Activated naive CD8-positive, alpha-beta T cell treated with anti-CD3 and anti-CD28 coated beads for 36 hours (primary cell): ENCODE measurements around the gene NFIA. TPM values are rescaled to one million over a fixed set of nuclear protein-coding genes. Genes with fewer than 3 reads are reported as not detected.
"Not testable (repeated sequence)": the region's sequence is repeated elsewhere in the genome, so short reads cannot be mapped to it uniquely, and the experiment has no call there.

Experiments used
- DNase-seq: peaks from one replicate; pipeline ENCODE4 v3.0.0; 2021
- H3K27ac Mint-ChIP-seq: one replicate; pipeline ENCODE4 v1.8.0; 2022; ENCODE audit warnings: mild to moderate bottlenecking, moderate library complexity, mixed read lengths
- H3K27me3 Mint-ChIP-seq: one replicate; pipeline ENCODE4 v1.8.0; 2022; ENCODE audit warnings: mild to moderate bottlenecking, mixed read lengths
- H3K36me3 Mint-ChIP-seq: one replicate; pipeline ENCODE4 v1.8.0; 2021; ENCODE audit warnings: mild to moderate bottlenecking, mixed read lengths
- H3K4me1 Mint-ChIP-seq: one replicate; pipeline ENCODE4 v1.8.0; 2021; ENCODE audit warnings: mixed read lengths
- H3K4me3 Mint-ChIP-seq: one replicate; pipeline ENCODE4 v1.8.0; 2022; ENCODE audit warnings: mild to moderate bottlenecking, moderate library complexity, mixed read lengths
- H3K9me3 Mint-ChIP-seq: one replicate; pipeline ENCODE4 v1.8.0; 2022; ENCODE audit warnings: mixed read lengths
- total RNA-seq, 2 experiments: library from RNA; stranded (reverse); gene quantifications; one replicate each; pipeline ENCODE4 v1.2.3, GENCODE V29; 2021

Gene NFIA
- total RNA-seq, 2 experiments from 2014 or later: 1.3 to 1.7 TPM

DNA sequence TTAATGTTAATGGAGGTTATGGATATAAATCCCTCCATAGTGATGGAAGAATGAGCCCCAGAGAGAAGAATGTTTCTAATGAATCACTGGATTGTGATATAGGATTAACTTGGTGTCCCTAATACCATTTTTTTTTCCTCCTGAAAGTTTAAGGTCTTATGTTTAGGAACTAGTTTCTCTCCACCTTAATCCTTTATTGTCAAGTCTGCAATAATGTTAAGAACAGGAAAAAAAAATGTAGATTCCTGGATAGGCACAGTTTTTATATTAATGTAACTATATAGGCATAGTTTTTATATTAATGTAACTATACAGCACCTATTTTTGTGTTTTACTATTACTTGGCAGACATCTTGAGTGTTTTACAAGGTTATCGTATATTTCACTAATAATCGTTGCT, 34.9 kb downstream of the NFIA start:
- DNase-seq: no peak
- Mint-ChIP-seq H3K27ac (no peak overlapping the region), H3K4me3 (no peak overlapping the region), H3K4me1 (no peaks in the 10 kb centered on the region), H3K9me3 (no peaks in the 10 kb centered on the region), H3K27me3 (peaks cover 4% of the 10 kb centered on the region), H3K36me3 (peaks cover 5% of the 10 kb centered on the region)

- H3K9me3 Mint-ChIP-seq: no peaks in the 10 kb centered on the region
- no peak overlapping the region for H3K4me3 Mint-ChIP-seq
- no peak for DNase-seq
- peaks cover 1% of the 10 kb centered on the region for H3K36me3 Mint-ChIP-seq
- H3K4me1 Mint-ChIP-seq: peaks cover 1% of the 10 kb centered on the region
- H3K27ac Mint-ChIP-seq: no peak overlapping the region
- peaks cover 4% of the 10 kb centered on the region for H3K27me3 Mint-ChIP-seq
Measured at GRCh38 chr1:61119085-61119484, 36.7 kb downstream of the NFIA start.

GRCh38 chr1:61120246-61120840, 38.0 kb downstream of the NFIA start:
- H3K4me1 Mint-ChIP-seq: peaks cover 3% of the 10 kb centered on the region
- DNase-seq: no peak
- peaks cover 4% of the 10 kb centered on the region for H3K27me3 Mint-ChIP-seq
- H3K36me3 Mint-ChIP-seq: peaks cover 1% of the 10 kb centered on the region
- H3K4me3 Mint-ChIP-seq: no peak overlapping the region
- H3K27ac Mint-ChIP-seq: no peak overlapping the region
- H3K9me3 Mint-ChIP-seq: no peaks in the 10 kb centered on the region

DNA sequence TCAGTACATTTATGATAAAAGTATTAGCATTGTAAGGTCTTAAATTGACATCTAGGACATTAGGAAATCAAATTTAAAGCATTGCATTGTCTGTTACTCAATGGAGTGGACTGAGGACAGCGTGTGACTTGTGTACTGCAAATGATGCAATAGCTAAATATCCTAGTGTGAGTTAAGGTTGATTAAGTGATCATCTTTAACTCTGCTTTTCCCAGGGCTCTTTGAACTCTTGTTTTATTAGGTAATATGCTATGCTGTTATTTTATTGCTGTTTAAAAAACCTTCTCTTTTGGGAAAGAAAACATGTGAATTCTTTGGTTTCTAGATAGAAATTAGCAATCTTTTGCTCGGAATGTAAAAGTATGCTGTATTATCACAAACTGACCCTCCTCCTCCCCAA, 38.6 kb downstream of the NFIA start:
- H3K4me1 Mint-ChIP-seq: peaks cover 3% of the 10 kb centered on the region
- H3K36me3 Mint-ChIP-seq: no peaks in the 10 kb centered on the region
- no peak for DNase-seq
- no peak overlapping the region for H3K4me3 Mint-ChIP-seq
- H3K27ac Mint-ChIP-seq: no peak overlapping the region
- peaks cover 4% of the 10 kb centered on the region for H3K27me3 Mint-ChIP-seq
- H3K9me3 Mint-ChIP-seq: no peaks in the 10 kb centered on the region

- Mint-ChIP-seq H3K27me3 (peaks cover 4% of the 10 kb centered on the region), H3K4me1 (peaks cover 3% of the 10 kb centered on the region), H3K4me3 (no peak overlapping the region), H3K9me3 (no peaks in the 10 kb centered on the region), H3K36me3 (no peaks in the 10 kb centered on the region), H3K27ac (no peak overlapping the region)
- no peak for DNase-seq
Measured at GRCh38 chr1:61121631-61122030, 39.3 kb downstream of the NFIA start.

GRCh38 chr1:61122389-61122788, 40.0 kb downstream of the NFIA start:
- Mint-ChIP-seq H3K27ac (no peak overlapping the region), H3K4me1 (peaks cover 3% of the 10 kb centered on the region), H3K27me3 (peaks cover 4% of the 10 kb centered on the region), H3K4me3 (no peak overlapping the region), H3K9me3 (no peaks in the 10 kb centered on the region), H3K36me3 (no peaks in the 10 kb centered on the region)
- DNase-seq: no peak

DNA sequence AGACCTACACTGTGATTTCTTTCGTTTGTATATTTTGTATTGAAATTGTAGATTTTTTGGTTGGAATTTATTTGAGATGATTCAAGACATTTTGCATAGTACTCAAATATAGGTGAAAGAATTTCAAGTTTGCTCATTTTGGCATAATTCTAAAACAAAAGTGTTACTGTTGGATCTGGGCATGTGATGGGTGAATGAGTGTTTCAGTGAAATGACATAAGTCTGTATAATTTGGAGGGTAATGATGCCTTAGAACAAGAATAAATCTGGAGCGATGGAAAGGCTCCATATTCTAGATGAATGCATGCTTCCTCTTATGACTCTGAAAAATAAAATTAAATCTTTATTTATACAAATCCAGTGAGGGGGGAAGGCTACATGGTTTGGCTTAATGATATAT, 41.0 kb downstream of the NFIA start:
- H3K9me3 Mint-ChIP-seq: no peaks in the 10 kb centered on the region
- no peaks in the 10 kb centered on the region for H3K36me3 Mint-ChIP-seq
- H3K27ac Mint-ChIP-seq: no peak overlapping the region
- DNase-seq: no peak
- H3K4me1 Mint-ChIP-seq: peaks cover 3% of the 10 kb centered on the region
- H3K4me3 Mint-ChIP-seq: no peak overlapping the region
- H3K27me3 Mint-ChIP-seq: peaks cover 4% of the 10 kb centered on the region

DNA sequence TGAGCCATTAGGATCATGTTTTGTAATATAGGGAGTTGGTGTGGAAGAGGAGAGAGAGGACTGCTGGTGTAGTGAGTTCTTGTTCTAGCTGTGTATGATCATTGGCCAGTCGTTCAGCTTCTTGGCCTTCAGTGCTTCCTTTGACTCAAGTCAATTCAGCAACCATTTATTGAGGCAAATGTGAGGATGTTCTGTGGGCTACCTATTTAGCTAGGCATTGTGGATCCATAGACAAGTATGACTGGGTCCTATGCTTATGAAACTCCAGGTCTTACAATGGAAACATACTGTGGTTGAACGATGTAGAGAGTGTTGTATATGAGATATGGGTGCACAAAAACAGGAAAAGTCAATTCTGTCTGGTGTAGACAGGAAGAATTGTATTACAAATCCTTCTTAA, 41.7 kb downstream of the NFIA start:
- peaks cover 4% of the 10 kb centered on the region for H3K27me3 Mint-ChIP-seq
- no peaks in the 10 kb centered on the region for H3K36me3 Mint-ChIP-seq
- no peak for DNase-seq
- no peaks in the 10 kb centered on the region for H3K9me3 Mint-ChIP-seq
- H3K27ac Mint-ChIP-seq: no peak overlapping the region
- no peak overlapping the region for H3K4me3 Mint-ChIP-seq
- peaks cover 3% of the 10 kb centered on the region for H3K4me1 Mint-ChIP-seq

- no peaks in the 10 kb centered on the region for H3K36me3 Mint-ChIP-seq
- no peak overlapping the region for H3K4me3 Mint-ChIP-seq
- H3K27me3 Mint-ChIP-seq: peaks cover 4% of the 10 kb centered on the region
- no peak for DNase-seq
- H3K27ac Mint-ChIP-seq: no peak overlapping the region
- no peaks in the 10 kb centered on the region for H3K9me3 Mint-ChIP-seq
- H3K4me1 Mint-ChIP-seq: peaks cover 3% of the 10 kb centered on the region
Measured at GRCh38 chr1:61124696-61125095, 42.3 kb downstream of the NFIA start.

DNA sequence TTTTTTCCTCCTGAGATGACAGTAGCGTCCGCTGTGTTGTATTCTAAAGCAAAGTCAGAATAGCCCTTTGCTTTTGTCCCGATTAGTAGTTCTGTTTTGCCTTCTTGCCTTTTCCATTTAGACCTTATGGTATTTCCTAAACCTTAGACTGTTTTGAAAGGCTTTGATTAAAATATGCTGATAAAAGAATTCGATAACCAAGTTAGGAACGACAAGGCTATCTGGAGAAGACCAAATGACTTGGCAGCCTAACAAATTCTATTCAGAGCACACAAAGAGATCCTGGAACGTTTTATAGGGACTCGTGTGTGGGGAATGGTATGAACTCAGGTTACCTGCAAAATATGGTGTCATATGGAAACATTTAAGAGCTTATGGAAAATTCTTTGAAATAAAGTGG, 42.9 kb downstream of the NFIA start:
- Mint-ChIP-seq H3K4me1 (peaks cover 3% of the 10 kb centered on the region), H3K27ac (no peak overlapping the region), H3K27me3 (no peaks in the 10 kb centered on the region), H3K36me3 (no peaks in the 10 kb centered on the region), H3K9me3 (no peaks in the 10 kb centered on the region), H3K4me3 (no peak overlapping the region)
- no peak for DNase-seq

DNA sequence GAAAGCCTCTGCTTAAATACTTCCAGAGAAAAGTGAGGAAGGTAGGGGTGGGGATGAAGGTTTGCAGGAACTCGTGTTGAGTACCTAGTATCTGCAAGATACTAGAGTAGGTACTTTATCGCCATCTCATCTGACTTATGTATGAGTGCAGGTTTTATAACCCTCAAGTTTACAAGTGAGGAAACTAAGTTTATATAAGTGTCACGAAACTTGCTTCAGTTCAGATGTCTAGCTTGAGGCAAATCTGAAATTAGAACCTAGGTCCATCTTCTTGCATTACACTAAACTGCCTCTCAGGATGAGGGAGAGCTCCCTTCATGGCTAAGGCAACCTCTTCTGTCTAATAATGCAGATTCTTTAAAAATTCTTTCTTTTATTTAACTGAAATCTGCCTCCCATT, 43.5 kb downstream of the NFIA start:
- no peak overlapping the region for H3K4me3 Mint-ChIP-seq
- no peaks in the 10 kb centered on the region for H3K27me3 Mint-ChIP-seq
- H3K9me3 Mint-ChIP-seq: no peaks in the 10 kb centered on the region
- H3K36me3 Mint-ChIP-seq: no peaks in the 10 kb centered on the region
- H3K4me1 Mint-ChIP-seq: peaks cover 3% of the 10 kb centered on the region
- H3K27ac Mint-ChIP-seq: no peak overlapping the region
- no peak for DNase-seq

- H3K9me3 Mint-ChIP-seq, H3K4me1 Mint-ChIP-seq, H3K36me3 Mint-ChIP-seq, DNase-seq, H3K27ac Mint-ChIP-seq, H3K4me3 Mint-ChIP-seq, H3K27me3 Mint-ChIP-seq: not testable (repeated sequence)
Measured at GRCh38 chr1:61126843-61127242, 44.5 kb downstream of the NFIA start.

GRCh38 chr1:61130338-61131000, 48.1 kb downstream of the NFIA start:
- H3K27ac Mint-ChIP-seq: no peak overlapping the region
- H3K27me3 Mint-ChIP-seq: no peaks in the 10 kb centered on the region
- H3K9me3 Mint-ChIP-seq: no peaks in the 10 kb centered on the region
- peaks cover 5% of the 10 kb centered on the region for H3K4me1 Mint-ChIP-seq
- H3K36me3 Mint-ChIP-seq: no peaks in the 10 kb centered on the region
- no peak for DNase-seq
- H3K4me3 Mint-ChIP-seq: no peak overlapping the region

GRCh38 chr1:61131248-61131647, 48.9 kb downstream of the NFIA start:
- DNase-seq: no peak
- Mint-ChIP-seq H3K27ac (no peak overlapping the region), H3K4me3 (no peak overlapping the region), H3K9me3 (no peaks in the 10 kb centered on the region), H3K4me1 (peaks cover 5% of the 10 kb centered on the region), H3K36me3 (no peaks in the 10 kb centered on the region), H3K27me3 (no peaks in the 10 kb centered on the region)

DNA sequence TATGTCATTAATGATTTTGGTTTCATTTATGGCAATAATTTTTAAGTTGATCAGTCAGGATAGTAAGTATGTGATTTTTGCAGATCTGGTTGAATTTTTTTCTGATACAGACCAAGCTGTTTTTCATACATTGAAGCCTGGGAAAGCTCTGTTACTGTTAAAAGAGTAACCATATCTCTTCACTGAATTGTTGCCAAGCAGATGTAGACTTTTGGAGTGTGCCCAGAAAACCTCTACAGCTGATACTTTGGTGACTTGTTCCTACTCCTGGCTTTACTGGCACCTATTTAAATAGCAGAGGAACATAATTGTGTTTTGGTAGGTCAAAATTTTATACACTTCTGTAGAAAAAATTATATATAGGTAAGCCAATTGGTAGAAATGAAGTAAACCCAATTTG, 49.4 kb downstream of the NFIA start:
- no peak overlapping the region for H3K27ac Mint-ChIP-seq
- no peak for DNase-seq
- H3K27me3 Mint-ChIP-seq: no peaks in the 10 kb centered on the region
- H3K36me3 Mint-ChIP-seq: no peaks in the 10 kb centered on the region
- no peaks in the 10 kb centered on the region for H3K9me3 Mint-ChIP-seq
- H3K4me3 Mint-ChIP-seq: no peak overlapping the region
- H3K4me1 Mint-ChIP-seq: peaks cover 5% of the 10 kb centered on the region

DNA sequence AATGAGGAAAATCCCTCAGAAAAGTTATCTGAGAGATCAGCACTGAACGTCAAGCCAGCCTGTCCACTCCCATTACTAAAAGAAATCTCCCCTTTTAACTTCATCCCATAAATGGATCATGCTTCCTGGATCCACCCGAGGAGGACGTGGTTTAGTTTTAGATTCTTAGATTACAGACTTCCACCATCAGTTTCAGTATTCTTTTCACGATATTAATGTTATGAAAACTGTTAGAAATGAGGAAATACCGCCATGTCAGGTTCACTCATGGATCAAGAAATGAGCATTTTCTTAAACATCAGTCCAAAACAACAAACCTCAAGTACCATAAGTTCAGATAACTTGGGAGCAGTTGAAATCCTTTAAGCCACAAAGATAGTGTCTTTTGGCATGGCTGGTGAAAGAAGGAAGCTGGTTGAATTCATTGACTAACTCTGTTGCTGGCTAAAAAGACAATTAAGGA, 49.8 kb downstream of the NFIA start:
- Mint-ChIP-seq H3K36me3 (no peaks in the 10 kb centered on the region), H3K9me3 (no peaks in the 10 kb centered on the region), H3K4me1 (peaks cover 5% of the 10 kb centered on the region), H3K27me3 (no peaks in the 10 kb centered on the region), H3K27ac (no peak overlapping the region), H3K4me3 (no peak overlapping the region)
- DNase-seq: no peak
